Erythroblast (primary cell): ENCODE results near the gene ADARB2.

ENCODE experiments used
- GATA1 ChIP-seq: IDR thresholded peaks from 2 replicates; pipeline ENCODE4 v1.6.1; 2011; ENCODE audit warnings: low read depth, mild to moderate bottlenecking, control low read depth, low read length, moderate library complexity
- POLR2A ChIP-seq: IDR thresholded peaks from 2 replicates; pipeline ENCODE4 v1.6.1; 2011; ENCODE audit warnings: mild to moderate bottlenecking, low read length

GRCh38 chr10:1206101-1206500, 531.2 kb downstream of the ADARB2 start:
- no peak for TF ChIP-seq POLR2A
- TF ChIP-seq GATA1, result no peak
